Liver (tissue), 9 donors: ENCODE results near the gene TSPYL6. TPM values are rescaled to one million over a fixed set of nuclear protein-coding genes. Genes with fewer than 3 reads are reported as not detected.

ENCODE experiments used
- DNase-seq: peaks from one replicate; pipeline ENCODE4 v3.0.0-alpha.2; 2017; ENCODE audit warnings: low spot score
- H3K27ac ChIP-seq, 2 donors: one replicate each; pipeline ENCODE4 v1.7.0; 2013; ENCODE audit warnings: inconsistent platforms in 2 of 2, low read length in 2 of 2, control low read depth in 1 of 2, low read depth in 1 of 2, mild to moderate bottlenecking in 1 of 2
- H3K27me3 ChIP-seq, 4 donors: one replicate each; pipeline versions ENCODE4 v1.6.1 to v1.7.0; 2013; ENCODE audit warnings: low read length in 3 of 4, inconsistent platforms in 1 of 4, mild to moderate bottlenecking in 1 of 4, moderate library complexity in 1 of 4; ENCODE audit not compliant: control insufficient read depth in 4 of 4, insufficient read depth in 4 of 4
- H3K36me3 ChIP-seq, 4 donors: one replicate each; pipeline versions ENCODE4 v1.6.1 to v1.7.0; 2013; ENCODE audit warnings: low read length in 3 of 4, mild to moderate bottlenecking in 3 of 4, low read depth in 1 of 4, moderate library complexity in 1 of 4; ENCODE audit not compliant: control insufficient read depth in 4 of 4, insufficient read depth in 3 of 4
- H3K4me1 ChIP-seq, 4 donors: one replicate each; pipeline versions ENCODE4 v1.6.1 to v1.7.0; 2013; ENCODE audit warnings: low read length in 3 of 4, mild to moderate bottlenecking in 3 of 4, moderate library complexity in 1 of 4; ENCODE audit not compliant: control insufficient read depth in 4 of 4, insufficient read depth in 4 of 4
- H3K4me3 ChIP-seq, 3 donors: one replicate each; pipeline versions ENCODE4 v1.6.1 to v1.7.0; 2013; ENCODE audit warnings: low read length in 3 of 3, control low read depth in 1 of 3, low read depth in 1 of 3, mild to moderate bottlenecking in 1 of 3
- H3K9ac ChIP-seq, 2 donors: one replicate each; pipeline ENCODE4 v1.7.0; 2013; ENCODE audit warnings: low read length in 2 of 2, mild to moderate bottlenecking in 2 of 2, moderate library complexity in 2 of 2, control low read depth in 1 of 2, low read depth in 1 of 2
- H3K9me3 ChIP-seq, 4 donors: one replicate each; pipeline versions ENCODE4 v1.6.1 to v1.7.0; 2013; ENCODE audit warnings: low read length in 3 of 4; ENCODE audit not compliant: control insufficient read depth in 4 of 4
- ATF3 ChIP-seq: IDR thresholded peaks from 2 replicates; pipeline ENCODE4 v1.6.1; 2016; ENCODE audit warnings: antibody characterized with exemption
- CTCF ChIP-seq: fragments of 150-350 bp; IDR thresholded peaks from 2 replicates; pipeline ENCODE4 v1.5.1; 2017; ENCODE audit warnings: improper control_type of control experiment, low read depth, low read length; ENCODE audit not compliant: missing input control
- EGR1 ChIP-seq, 2 donors: IDR thresholded peaks; 2 replicates each; pipeline ENCODE4 v1.6.1; 2016 to 2018; ENCODE audit warnings: antibody characterized with exemption in 2 of 2, low read depth in 2 of 2
- FOXA1 ChIP-seq: IDR thresholded peaks from 2 replicates; pipeline ENCODE4 v1.6.1; 2016; ENCODE audit warnings: antibody characterized with exemption
- FOXA2 ChIP-seq: IDR thresholded peaks from 2 replicates; pipeline ENCODE4 v1.6.1; 2016; ENCODE audit warnings: antibody characterized with exemption
- HNF4A ChIP-seq, 2 donors: conservative IDR thresholded peaks; 2 replicates each; pipeline ENCODE4 v1.6.1; 2016; ENCODE audit warnings: antibody characterized with exemption in 2 of 2, mild to moderate bottlenecking in 2 of 2
- JUND ChIP-seq, 2 donors: IDR thresholded peaks; 2 replicates each; pipeline ENCODE4 v1.6.1; 2016; ENCODE audit warnings: antibody characterized with exemption in 2 of 2
- MAX ChIP-seq: IDR thresholded peaks from 2 replicates; pipeline ENCODE4 v1.6.1; 2016; ENCODE audit warnings: antibody characterized with exemption
- NR2F2 ChIP-seq: IDR thresholded peaks from 2 replicates; pipeline ENCODE4 v1.6.1; 2016; ENCODE audit warnings: antibody characterized with exemption
- RAD21 ChIP-seq, 2 donors: IDR thresholded peaks; 2 replicates each; pipeline ENCODE4 v1.6.1; 2016; ENCODE audit warnings: antibody characterized with exemption in 2 of 2, mild to moderate bottlenecking in 2 of 2
- REST ChIP-seq: IDR thresholded peaks from 2 replicates; pipeline ENCODE4 v1.6.1; 2016; ENCODE audit warnings: antibody characterized with exemption, mild to moderate bottlenecking
- RXRA ChIP-seq, 2 donors: IDR thresholded peaks; 2 replicates each; pipeline ENCODE4 v1.6.1; 2017 to 2018; ENCODE audit warnings: antibody characterized with exemption in 2 of 2, mild to moderate bottlenecking in 1 of 2
- TAF1 ChIP-seq: conservative IDR thresholded peaks from 2 replicates; pipeline ENCODE4 v1.6.1; 2016; ENCODE audit warnings: antibody characterized with exemption, mild to moderate bottlenecking
- YY1 ChIP-seq: IDR thresholded peaks from 2 replicates; pipeline ENCODE4 v1.6.1; 2016; ENCODE audit warnings: antibody characterized with exemption, mild to moderate bottlenecking
- WGBS: extraction: QIAGEN DNeasy Blood & Tissue Kit; methylation state at CpG from one replicate; pipeline ENCODE4 v1.1.7; 2013; 5-methylcytosine and 5-hydroxymethylcytosine counted together
- polyA plus RNA-seq, 2 donors: library from polyadenylated mRNA; stranded (reverse) in 1 of 2; unstranded in 1 of 2; fragments of 200-250 nt in 1 of 2; fragments of >200 nt in 1 of 2; fragmentation: Nextera tagmentation in 1 of 2; extraction: Ambion mirVana in 1 of 2; gene quantifications; one replicate each; pipeline versions ENCODE4 v1.2.1 to v1.2.3, GENCODE V29; 2013 to 2015
- total RNA-seq, 2 donors: library from RNA; depleted of rRNA; stranded (reverse); fragments of >200 nt; gene quantifications; one replicate each; pipeline ENCODE4 v1.2.3, GENCODE V29; 2014
- donor health status: healthy.
- donor health status: healthy.
- donor health status: healthy.
- donor health status: healthy.
- donor health status: healthy.

The TSPYL6 gene
- total and polyA plus RNA-seq, 4 donors = under 0.01 to 0.04 TPM; not detected in 2

- TF ChIP-seq MAX (no peak), ATF3 (no peak), EGR1 (IDR thresholded peaks at IDR 0.05; ENCODE audit: low read depth in 2 of 2) (no peak), HNF4A (conservative IDR thresholded peaks at IDR 0.05) (no peak), RAD21 (IDR thresholded peaks at IDR 0.05) (no peak), TAF1 (no peak), REST (no peak), FOXA2 (no peak), NR2F2 (no peak), JUND (IDR thresholded peaks at IDR 0.05) (no peak), CTCF (no peak), FOXA1 (no peak), RXRA (IDR thresholded peaks at IDR 0.05) (no peak)
- WGBS = 68% methylated on average over 4 of the region's 4 CpGs
- H3K9me3 ChIP-seq = no peaks in the 10 kb centered on the region
- no peaks in the 10 kb centered on the region for H3K36me3 ChIP-seq
- H3K27me3 ChIP-seq = no peaks in the 10 kb centered on the region
- no peak for DNase-seq
- no peaks in the 10 kb centered on the region for H3K4me1 ChIP-seq
- no peak overlapping the region for H3K4me3 ChIP-seq
- H3K9ac ChIP-seq = no peak overlapping the region
- H3K27ac ChIP-seq = no peak overlapping the region
These were observed 22.0 kb downstream of the TSPYL6 start for GRCh38 chr2:54233832-54234649.

- H3K4me3 ChIP-seq = no peak overlapping the region
- 87% methylated on average over 2 of the region's 2 CpGs for WGBS
- no peaks in the 10 kb centered on the region for H3K4me1 ChIP-seq
- H3K9me3 ChIP-seq = no peaks in the 10 kb centered on the region
- H3K9ac ChIP-seq = no peak overlapping the region
- H3K27me3 ChIP-seq = no peaks in the 10 kb centered on the region
- H3K27ac ChIP-seq = no peak overlapping the region
- TF ChIP-seq YY1 (peak; percentile 26), FOXA2 (no peak)
- no peaks in the 10 kb centered on the region for H3K36me3 ChIP-seq
- DNase-seq = no peak
These were observed 27.1 kb downstream of the TSPYL6 start for GRCh38 chr2:54228945-54229344.
